NCI-H524 (cell line): ENCODE data around the gene TINCR.
"Not testable (repeated sequence)": the region's sequence is repeated elsewhere in the genome, so short reads cannot be mapped to it uniquely, and the experiment has no call there.

Source experiments
- DNase-seq, 2 experiments: peaks; one replicate each; lab custom pipeline; 2025; lab: John Stamatoyannopoulos, UW

TINCR gene

GRCh38 chr19:5567360-5567969 lies at the start of gene TINCR:
TINCR (minus strand) TSS chr19:5567953.
- peak in 1 of 2 experiments; percentile 39 for DNase-seq

- no peak for DNase-seq
Observed at GRCh38 chr19:5617080-5617479, 49.3 kb upstream of the TINCR start.

- no peak for DNase-seq
Observed at GRCh38 chr19:5615756-5616327, 48.1 kb upstream of the TINCR start.

GRCh38 chr19:5612891-5613865 lies 45.4 kb upstream of the TINCR start:
- DNase-seq, result peak in 1 of 2 experiments; percentile 29

- no peak for DNase-seq
Observed at GRCh38 chr19:5609881-5610448, 42.2 kb upstream of the TINCR start.

- DNase-seq, result not testable (repeated sequence)
Observed at GRCh38 chr19:5608766-5609165, 41.0 kb upstream of the TINCR start.

- no peak for DNase-seq
Observed at GRCh38 chr19:5608291-5608690, 40.5 kb upstream of the TINCR start.

GRCh38 chr19:5607318-5608275 lies 39.8 kb upstream of the TINCR start:
- no peak for DNase-seq

- no peak for DNase-seq
Observed at GRCh38 chr19:5605362-5605761, 37.6 kb upstream of the TINCR start.

GRCh38 chr19:5603626-5604025 lies 35.9 kb upstream of the TINCR start:
- DNase-seq, result no peak

GRCh38 chr19:5600797-5601196 lies 33.0 kb upstream of the TINCR start:
- DNase-seq, result no peak

GRCh38 chr19:5595745-5596144 lies 28.0 kb upstream of the TINCR start:
- no peak for DNase-seq

GRCh38 chr19:5595129-5595528 lies 27.4 kb upstream of the TINCR start:
- no peak for DNase-seq

GRCh38 chr19:5594521-5594950 lies 26.8 kb upstream of the TINCR start:
- DNase-seq, result no peak

- no peak for DNase-seq
Observed at GRCh38 chr19:5593343-5594255, 25.8 kb upstream of the TINCR start.

- DNase-seq, result no peak
Observed at GRCh38 chr19:5592531-5593342, 25.0 kb upstream of the TINCR start.

GRCh38 chr19:5591476-5591875 lies 23.7 kb upstream of the TINCR start:
- DNase-seq, result no peak

GRCh38 chr19:5590865-5591154 lies 23.1 kb upstream of the TINCR start:
- DNase-seq, result no peak

GRCh38 chr19:5590151-5590864 lies 22.6 kb upstream of the TINCR start:
- no peak for DNase-seq
